HepG2 (cell line): Measurements from ENCODE around the gene SCGB1D1.

Source experiments
- DPF2 ChIP-seq: sonication (generic); formaldehyde crosslinking; IDR thresholded peaks from 2 replicates; pipeline ENCODE4 v1.4.0; 2020; ENCODE audit warnings: mild to moderate bottlenecking, low read depth, missing genetic modification reagents, borderline replicate concordance
- FIP1L1 ChIP-seq: fragments of 200-400 bp; formaldehyde crosslinking; IDR thresholded peaks from 2 replicates; pipeline ENCODE4 v1.6.1; 2018; ENCODE audit warnings: low read depth, mild to moderate bottlenecking, low read length, moderate library complexity, borderline replicate concordance; ENCODE audit not compliant: insufficient read depth
- JUND ChIP-seq: sonication (generic); formaldehyde crosslinking; IDR thresholded peaks from 2 replicates; pipeline ENCODE4 v1.8.0; 2022; ENCODE audit warnings: mild to moderate bottlenecking, missing genetic modification reagents
- POLR2AphosphoS5 ChIP-seq: IDR thresholded peaks from 2 replicates; pipeline ENCODE4 v1.6.1; 2012; ENCODE audit warnings: low read depth, low read length
- RXRA ChIP-seq: sonication (generic); formaldehyde crosslinking; IDR thresholded peaks from 2 replicates; pipeline ENCODE4 v1.5.1; 2020; ENCODE audit warnings: missing genetic modification reagents
- SP1 ChIP-seq, 2 experiments: fragments of 450-650 bp in 1 of 2; sonication (generic) in 1 of 2; formaldehyde crosslinking in 1 of 2; IDR thresholded peaks; 2 replicates each; pipeline versions ENCODE4 v1.4.0 to v1.6.1; 2016 to 2020; ENCODE audit warnings: missing genetic modification reagents in 1 of 2
- SRSF4 ChIP-seq: fragments of 200-400 bp; formaldehyde crosslinking; IDR thresholded peaks from one replicate; pipeline ENCODE4 v1.6.1; 2018; ENCODE audit warnings: mild to moderate bottlenecking, low read depth, low read length, moderate library complexity; ENCODE audit not compliant: poor library complexity, severe bottlenecking
- TP53 ChIP-seq: sonication (generic); formaldehyde crosslinking; conservative IDR thresholded peaks from 2 replicates; pipeline ENCODE4 v1.4.0; 2020; ENCODE audit warnings: missing genetic modification reagents
- TF ChIP-seq, protein P1 (sequence below): sonication (generic); formaldehyde crosslinking; IDR thresholded peaks from 2 replicates; pipeline ENCODE4 v1.5.0; 2020; ENCODE audit warnings: mild to moderate bottlenecking, missing genetic modification reagents, moderate library complexity
- TF ChIP-seq, protein P2 (sequence below): IDR thresholded peaks from 2 replicates; pipeline ENCODE4 v1.6.1; 2012; ENCODE audit warnings: inconsistent platforms

DNA sequence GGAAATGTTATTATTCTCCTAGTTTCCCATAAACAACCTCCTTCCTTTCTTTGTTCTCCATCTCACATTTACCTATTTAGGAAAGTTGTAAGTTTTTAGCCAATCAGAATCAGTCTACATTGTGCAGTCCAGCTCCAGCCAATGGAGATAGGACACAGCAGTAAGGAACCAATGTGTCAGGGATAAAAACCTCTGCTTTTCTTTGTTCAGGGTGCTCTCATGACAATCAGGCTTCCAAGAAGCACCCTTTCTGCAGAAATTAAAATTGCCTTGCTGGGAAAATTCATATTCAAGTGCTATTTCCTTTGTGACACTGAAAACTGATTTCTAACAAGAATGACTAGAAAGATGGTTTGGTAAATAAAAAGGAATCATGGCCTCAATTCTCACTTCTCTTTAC lies 33.1 kb downstream of the SCGB1D1 start:
- TF ChIP-seq TP53 (CRISPR knock-in tag) (no peak), FIP1L1 (no peak), DPF2 (CRISPR knock-in tag) (no peak), JUND (no peak), SRSF4 (no peak), POLR2AphosphoS5 (no peak), SP1 (IDR thresholded peaks at IDR 0.05) (no peak), SP1 (CRISPR knock-in tag; IDR thresholded peaks at IDR 0.05) (no peak), RXRA (no peak)
- TF ChIP-seq, protein P1, sequence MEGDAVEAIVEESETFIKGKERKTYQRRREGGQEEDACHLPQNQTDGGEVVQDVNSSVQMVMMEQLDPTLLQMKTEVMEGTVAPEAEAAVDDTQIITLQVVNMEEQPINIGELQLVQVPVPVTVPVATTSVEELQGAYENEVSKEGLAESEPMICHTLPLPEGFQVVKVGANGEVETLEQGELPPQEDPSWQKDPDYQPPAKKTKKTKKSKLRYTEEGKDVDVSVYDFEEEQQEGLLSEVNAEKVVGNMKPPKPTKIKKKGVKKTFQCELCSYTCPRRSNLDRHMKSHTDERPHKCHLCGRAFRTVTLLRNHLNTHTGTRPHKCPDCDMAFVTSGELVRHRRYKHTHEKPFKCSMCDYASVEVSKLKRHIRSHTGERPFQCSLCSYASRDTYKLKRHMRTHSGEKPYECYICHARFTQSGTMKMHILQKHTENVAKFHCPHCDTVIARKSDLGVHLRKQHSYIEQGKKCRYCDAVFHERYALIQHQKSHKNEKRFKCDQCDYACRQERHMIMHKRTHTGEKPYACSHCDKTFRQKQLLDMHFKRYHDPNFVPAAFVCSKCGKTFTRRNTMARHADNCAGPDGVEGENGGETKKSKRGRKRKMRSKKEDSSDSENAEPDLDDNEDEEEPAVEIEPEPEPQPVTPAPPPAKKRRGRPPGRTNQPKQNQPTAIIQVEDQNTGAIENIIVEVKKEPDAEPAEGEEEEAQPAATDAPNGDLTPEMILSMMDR (CRISPR knock-in tag), result no peak
- TF ChIP-seq, protein P2, sequence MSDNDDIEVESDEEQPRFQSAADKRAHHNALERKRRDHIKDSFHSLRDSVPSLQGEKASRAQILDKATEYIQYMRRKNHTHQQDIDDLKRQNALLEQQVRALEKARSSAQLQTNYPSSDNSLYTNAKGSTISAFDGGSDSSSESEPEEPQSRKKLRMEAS, result no peak
